ENCODE data around the gene KRTAP16-1. TPM values are rescaled to one million over a fixed set of nuclear protein-coding genes. Genes with fewer than 3 reads are reported as not detected.
A peak's percentile ranks its signal among the peaks of the same experiment; 100 is the strongest.

The KRTAP16-1 gene
- total and polyA plus RNA-seq, 2 donors (not counting 1 experiment from before 2014, with no cell fraction given): 0.16 TPM; not detected in 1

- DNase-seq (peak; percentile 0), ATAC-seq (ENCODE audit: low read depth) (no peak)
- Histone ChIP-seq H3K27me3 (replicated peaks in 1 of 4; ENCODE audit: control extremely low read depth in 1 of 4, control insufficient read depth in 3 of 4, insufficient read depth in 4 of 4, low read length in 3 of 4) (no peaks in the 10 kb centered on the region), H3K79me2 (ENCODE audit: control insufficient read depth, insufficient read depth, low read length) (no peaks in the 10 kb centered on the region), H3K9ac (ENCODE audit: low read length) (no peak overlapping the region), H3K4me2 (replicated peaks; ENCODE audit: low read depth, low read length, poor library complexity, severe bottlenecking) (no peak overlapping the region), H3K9me3 (ENCODE audit: control extremely low read depth in 1 of 3, control insufficient read depth in 2 of 3, insufficient read depth in 1 of 3, low read length in 2 of 3) (no peaks in the 10 kb centered on the region), H4K20me1 (ENCODE audit: control insufficient read depth, insufficient read depth, low read length, poor library complexity, severe bottlenecking) (no peaks in the 10 kb centered on the region), H3K4me3 (ENCODE audit: control extremely low read depth in 1 of 5, extremely low read depth in 1 of 5, insufficient read depth in 1 of 5, low read depth in 2 of 5, low read length in 4 of 5) (no peak overlapping the region), H3K4me1 (ENCODE audit: control insufficient read depth in 2 of 2, insufficient read depth in 2 of 2, low read length in 2 of 2) (peaks cover 0 to 6% of the 10 kb centered on the region in 2 donors), H3K36me3 (replicated peaks in 1 of 2; ENCODE audit: control extremely low read depth in 1 of 2, control insufficient read depth in 1 of 2, extremely low read depth in 1 of 2, insufficient read depth in 2 of 2, low read length in 1 of 2) (no peaks in the 10 kb centered on the region), H2AFZ (ENCODE audit: insufficient read depth, low read depth, low read length, poor library complexity, severe bottlenecking) (no peak overlapping the region), H3K27ac (ENCODE audit: low read length in 2 of 2) (no peak overlapping the region)
- POLR2A ChIA-PET: no interaction called here
- CTCF ChIA-PET: interaction anchor here (2.1 kb wide), 1 partner anchor 35 kb away, joined by 4 read pairs; no protein-coding TSS in a partner anchor
- intact Hi-C loops (cut with micrococcal nuclease): no loop called here
- Mint-ChIP-seq H3K4me3 (no peak overlapping the region), H3K27ac (no peak overlapping the region), H3K9me3 (ENCODE audit: insufficient read depth) (no peaks in the 10 kb centered on the region), H3K27me3 (peaks cover 31% of the 10 kb centered on the region), H3K4me1 (peaks cover 4% of the 10 kb centered on the region)
- 50% methylated on average over 1 of the region's 3 CpGs for WGBS (ENCODE audit: insufficient coverage)
- TF ChIP-seq EZH2 (IDR thresholded peaks at IDR 0.05; ENCODE audit: borderline replicate concordance, insufficient read depth, low read depth, low read length, poor library complexity, severe bottlenecking): no peak
- TF ChIP-seq, protein P1, sequence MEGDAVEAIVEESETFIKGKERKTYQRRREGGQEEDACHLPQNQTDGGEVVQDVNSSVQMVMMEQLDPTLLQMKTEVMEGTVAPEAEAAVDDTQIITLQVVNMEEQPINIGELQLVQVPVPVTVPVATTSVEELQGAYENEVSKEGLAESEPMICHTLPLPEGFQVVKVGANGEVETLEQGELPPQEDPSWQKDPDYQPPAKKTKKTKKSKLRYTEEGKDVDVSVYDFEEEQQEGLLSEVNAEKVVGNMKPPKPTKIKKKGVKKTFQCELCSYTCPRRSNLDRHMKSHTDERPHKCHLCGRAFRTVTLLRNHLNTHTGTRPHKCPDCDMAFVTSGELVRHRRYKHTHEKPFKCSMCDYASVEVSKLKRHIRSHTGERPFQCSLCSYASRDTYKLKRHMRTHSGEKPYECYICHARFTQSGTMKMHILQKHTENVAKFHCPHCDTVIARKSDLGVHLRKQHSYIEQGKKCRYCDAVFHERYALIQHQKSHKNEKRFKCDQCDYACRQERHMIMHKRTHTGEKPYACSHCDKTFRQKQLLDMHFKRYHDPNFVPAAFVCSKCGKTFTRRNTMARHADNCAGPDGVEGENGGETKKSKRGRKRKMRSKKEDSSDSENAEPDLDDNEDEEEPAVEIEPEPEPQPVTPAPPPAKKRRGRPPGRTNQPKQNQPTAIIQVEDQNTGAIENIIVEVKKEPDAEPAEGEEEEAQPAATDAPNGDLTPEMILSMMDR (IDR thresholded peaks at IDR 0.05): no peak
These were observed 22.1 kb downstream of the KRTAP16-1 start for GRCh38 chr17:41287050-41287449.

DNA sequence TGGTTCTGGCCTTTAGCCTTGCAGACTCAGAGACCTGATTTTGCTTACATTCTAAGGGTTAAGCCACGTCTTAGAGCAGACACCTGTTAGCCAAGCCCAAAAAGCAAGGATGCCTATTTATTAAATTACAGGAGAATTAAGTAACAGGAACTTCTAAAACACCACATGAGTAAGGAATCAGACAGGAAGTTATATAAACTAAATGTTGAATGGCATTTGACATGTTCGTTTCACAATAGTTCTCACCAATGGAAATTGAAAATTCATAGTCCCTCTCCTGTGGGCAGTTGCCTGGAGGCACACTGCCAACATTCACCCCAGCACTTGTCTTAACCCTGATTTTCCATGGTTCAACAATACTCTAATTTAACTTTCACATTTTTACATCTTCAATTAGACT, 24.6 kb downstream of the KRTAP16-1 start:
- no peaks in the 10 kb centered on the region for H3K9me3 ChIP-seq (ENCODE audit: control extremely low read depth in 1 of 3, control insufficient read depth in 2 of 3, insufficient read depth in 1 of 3, low read length in 2 of 3)
- H3K27me3 ChIP-seq (replicated peaks in 1 of 4; ENCODE audit: control extremely low read depth in 1 of 4, control insufficient read depth in 3 of 4, insufficient read depth in 4 of 4, low read length in 3 of 4): no peaks in the 10 kb centered on the region
- ChIA-PET CTCF (no interaction called here), POLR2A (no interaction called here)
- ATAC-seq (ENCODE audit: low read depth) (no peak), DNase-seq (peak; percentile 0)
- H3K4me1 ChIP-seq (ENCODE audit: control insufficient read depth in 2 of 2, insufficient read depth in 2 of 2, low read length in 2 of 2): peaks cover 0 to 6% of the 10 kb centered on the region in 2 donors
- Mint-ChIP-seq H3K4me1 (peaks cover 4% of the 10 kb centered on the region), H3K4me3 (no peak overlapping the region), H3K27me3 (peaks cover 30% of the 10 kb centered on the region), H3K9me3 (ENCODE audit: insufficient read depth) (no peaks in the 10 kb centered on the region), H3K27ac (no peak overlapping the region)
- no peaks in the 10 kb centered on the region for H3K36me3 ChIP-seq (replicated peaks in 1 of 2; ENCODE audit: control extremely low read depth in 1 of 2, control insufficient read depth in 1 of 2, extremely low read depth in 1 of 2, insufficient read depth in 2 of 2, low read length in 1 of 2)
- H4K20me1 ChIP-seq (ENCODE audit: control insufficient read depth, insufficient read depth, low read length, poor library complexity, severe bottlenecking): no peaks in the 10 kb centered on the region
- no peak overlapping the region for H3K4me2 ChIP-seq (replicated peaks; ENCODE audit: low read depth, low read length, poor library complexity, severe bottlenecking)
- H3K9ac ChIP-seq (ENCODE audit: low read length): no peak overlapping the region
- H3K27ac ChIP-seq (ENCODE audit: low read length in 2 of 2): no peak overlapping the region
- TF ChIP-seq EZH2 (IDR thresholded peaks at IDR 0.05; ENCODE audit: borderline replicate concordance, insufficient read depth, low read depth, low read length, poor library complexity, severe bottlenecking): no peak
- TF ChIP-seq, protein P1 (IDR thresholded peaks at IDR 0.05): no peak
- H3K4me3 ChIP-seq (ENCODE audit: control extremely low read depth in 1 of 5, extremely low read depth in 1 of 5, insufficient read depth in 1 of 5, low read depth in 2 of 5, low read length in 4 of 5): no peak overlapping the region
- intact Hi-C loops (cut with micrococcal nuclease): no loop called here
- no peaks in the 10 kb centered on the region for H3K79me2 ChIP-seq (ENCODE audit: control insufficient read depth, insufficient read depth, low read length)
- no peak overlapping the region for H2AFZ ChIP-seq (ENCODE audit: insufficient read depth, low read depth, low read length, poor library complexity, severe bottlenecking)
- WGBS (ENCODE audit: insufficient coverage): 0% methylated on average over 1 of the region's 2 CpGs

Data from B cell (primary cell).